Peyer's patch (tissue), 4 donors: ENCODE results near the gene VPREB1. TPM values are rescaled to one million over a fixed set of nuclear protein-coding genes. Genes with fewer than 3 reads are reported as not detected.
"Not testable (repeated sequence)": the region's sequence is repeated elsewhere in the genome, so short reads cannot be mapped to it uniquely, and the experiment has no call there.

ENCODE experiments used
- DNase-seq, 3 donors: peaks; one replicate each; pipeline ENCODE4 v3.0.0-alpha.2; 2017 to 2019
- H3K27ac ChIP-seq, 4 donors: fragments of 200-600 bp; sonication (generic); one replicate each; pipeline ENCODE4 v1.5.1; 2016 to 2019
- H3K27me3 ChIP-seq, 2 donors: fragments of 200-600 bp; sonication (generic); one replicate each; pipeline ENCODE4 v1.5.1; 2019
- H3K36me3 ChIP-seq, 3 donors: fragments of 200-600 bp; sonication (generic); one replicate each; pipeline ENCODE4 v1.5.1; 2016 to 2019
- H3K4me1 ChIP-seq, 4 donors: fragments of 200-600 bp; sonication (generic); one replicate each; pipeline ENCODE4 v1.5.1; 2016 to 2019
- H3K4me3 ChIP-seq, 4 donors: fragments of 200-600 bp; sonication (generic); 1 replicate in 3 of 4; 2 replicates in 1 of 4; pipeline ENCODE4 v1.5.1; 2016 to 2019; ENCODE audit warnings: mild to moderate bottlenecking in 1 of 4
- H3K9me3 ChIP-seq, 4 donors: fragments of 200-600 bp; sonication (generic); one replicate each; pipeline ENCODE4 v1.5.1; 2016 to 2019; ENCODE audit warnings: mild to moderate bottlenecking in 1 of 4
- total RNA-seq, 4 donors: library from RNA; depleted of rRNA; stranded (reverse); fragments of >200 nt; gene quantifications; one replicate each; pipeline ENCODE4 v1.1.0, GENCODE V29; 2016

VPREB1 gene
- total RNA-seq, 4 donors from 2014 or later = not detected

GRCh38 chr22:22270036-22270676 is 25.6 kb downstream of the VPREB1 start:
- H3K36me3 ChIP-seq, H3K9me3 ChIP-seq, DNase-seq, H3K4me3 ChIP-seq, H3K27me3 ChIP-seq, H3K27ac ChIP-seq, H3K4me1 ChIP-seq: not testable (repeated sequence)

DNA sequence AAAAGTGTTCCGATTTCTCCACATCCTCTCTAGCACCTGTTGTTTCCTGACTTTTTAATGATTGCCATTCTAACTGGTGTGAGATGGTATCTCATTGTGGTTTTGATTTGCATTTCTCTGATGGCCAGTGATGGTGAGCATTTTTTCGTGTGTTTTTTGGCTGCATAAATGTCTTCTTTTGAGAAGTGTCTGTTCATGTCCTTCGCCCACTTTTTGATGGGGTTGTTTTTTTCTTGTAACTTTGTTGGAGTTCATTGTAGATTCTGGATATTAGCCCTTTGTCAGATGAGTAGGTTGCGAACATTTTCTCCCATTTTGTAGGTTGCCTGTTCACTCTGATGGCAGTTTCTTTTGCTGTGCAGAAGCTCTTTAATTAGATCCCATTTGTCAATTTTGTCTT is 32.8 kb downstream of the VPREB1 start:
- not testable (repeated sequence) for H3K36me3 ChIP-seq, H3K4me1 ChIP-seq, H3K4me3 ChIP-seq, DNase-seq, H3K9me3 ChIP-seq, H3K27ac ChIP-seq, H3K27me3 ChIP-seq

DNA sequence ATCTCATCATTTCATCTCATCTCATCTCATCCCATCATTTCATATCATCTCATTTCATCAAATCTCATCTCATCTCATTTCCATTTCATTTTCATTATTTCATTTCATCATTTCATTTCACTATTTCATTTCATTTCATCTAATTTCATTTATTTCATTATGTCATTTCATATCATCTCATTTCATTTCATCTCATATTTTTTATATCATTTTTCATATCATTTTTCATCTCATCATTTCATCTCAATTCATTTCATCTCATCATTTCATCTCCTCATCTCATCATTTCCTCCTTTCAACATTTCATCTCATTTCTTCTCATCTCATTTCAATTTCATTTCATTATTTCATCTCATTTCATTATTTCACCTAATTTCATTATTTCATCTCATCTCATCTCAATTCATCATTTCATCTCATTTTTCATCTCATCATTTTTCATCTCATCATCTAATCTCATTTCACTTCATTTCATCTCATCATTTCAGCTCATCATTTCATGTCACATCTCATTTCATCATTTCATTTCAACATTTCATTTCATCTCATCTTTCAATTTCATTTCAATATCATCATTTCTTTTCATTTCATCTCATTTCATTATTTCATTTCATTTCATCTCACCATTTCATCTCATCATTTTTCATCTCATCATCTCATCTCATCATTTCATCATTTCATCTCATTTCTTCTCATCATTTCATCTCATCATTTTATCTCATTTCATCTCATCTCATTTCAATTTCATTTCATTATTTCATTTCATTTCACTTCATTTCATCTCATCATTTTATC is 40.6 kb downstream of the VPREB1 start:
- not testable (repeated sequence) for H3K27me3 ChIP-seq, H3K9me3 ChIP-seq, DNase-seq, H3K27ac ChIP-seq, H3K36me3 ChIP-seq, H3K4me3 ChIP-seq, H3K4me1 ChIP-seq

DNA sequence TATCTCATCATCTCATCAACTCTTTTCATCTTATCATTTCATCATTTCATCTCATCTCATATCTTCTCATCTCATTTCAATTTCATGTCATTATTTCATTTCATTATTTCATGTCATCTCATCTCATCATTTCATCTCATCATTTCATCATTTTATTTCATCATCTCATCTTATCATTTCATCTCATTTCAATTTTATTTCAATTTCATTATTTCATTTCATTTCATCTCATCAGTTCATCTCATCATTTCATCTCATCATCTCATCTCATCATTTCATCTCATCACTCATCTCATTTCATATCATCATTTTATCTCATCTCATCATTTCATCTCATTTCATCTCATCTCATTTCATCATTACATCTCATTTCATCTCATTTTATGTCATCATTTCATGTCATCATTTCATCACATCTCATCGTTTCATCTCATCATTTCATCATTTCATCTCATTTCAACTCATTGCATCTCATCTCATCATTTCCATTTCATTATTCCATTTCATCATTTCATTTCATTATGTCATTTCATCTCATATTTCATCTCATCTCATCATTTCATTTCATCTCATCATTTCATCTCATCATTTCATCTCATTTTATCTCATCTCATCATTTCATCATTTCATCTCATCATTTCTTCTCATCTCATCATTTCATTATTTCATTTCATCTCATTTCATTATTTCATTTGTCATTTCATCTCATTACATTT is 42.0 kb downstream of the VPREB1 start:
- H3K36me3 ChIP-seq, DNase-seq, H3K4me1 ChIP-seq, H3K27ac ChIP-seq, H3K9me3 ChIP-seq, H3K4me3 ChIP-seq, H3K27me3 ChIP-seq: not testable (repeated sequence)

GRCh38 chr22:22287106-22287626 is 42.6 kb downstream of the VPREB1 start:
- not testable (repeated sequence) for H3K9me3 ChIP-seq, H3K36me3 ChIP-seq

DNA sequence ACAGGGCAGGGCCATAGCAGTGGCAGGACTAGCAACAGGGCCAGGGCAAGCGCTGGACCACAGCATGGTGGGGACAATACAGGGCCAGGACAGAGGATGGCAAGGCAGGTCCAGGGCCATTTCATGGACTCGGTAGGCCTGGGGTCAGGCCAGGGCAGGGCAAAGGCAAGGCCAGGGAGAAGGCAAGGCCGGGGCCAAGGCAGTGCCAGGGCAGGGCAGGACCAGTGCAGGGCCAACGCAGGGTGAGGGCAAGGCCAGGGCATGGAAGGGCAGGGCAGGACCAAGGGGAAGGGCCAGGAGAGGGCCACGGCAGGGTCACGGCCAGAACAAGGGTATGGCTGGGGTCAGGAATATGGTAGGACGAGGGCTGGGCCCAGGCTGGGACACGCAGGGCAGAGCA is 45.1 kb downstream of the VPREB1 start:
- not testable (repeated sequence) for DNase-seq, H3K27me3 ChIP-seq, H3K4me3 ChIP-seq, H3K36me3 ChIP-seq, H3K9me3 ChIP-seq, H3K4me1 ChIP-seq, H3K27ac ChIP-seq

More at GRCh38 chr22:22287106-22287626, 42.6 kb downstream of the VPREB1 start:
- not testable (repeated sequence) for H3K4me3 ChIP-seq, DNase-seq, H3K4me1 ChIP-seq, H3K27me3 ChIP-seq, H3K27ac ChIP-seq

GRCh38 chr22:22291129-22291806 is 46.7 kb downstream of the VPREB1 start:
- not testable (repeated sequence) for H3K27ac ChIP-seq, H3K36me3 ChIP-seq, DNase-seq, H3K27me3 ChIP-seq, H3K4me1 ChIP-seq, H3K4me3 ChIP-seq, H3K9me3 ChIP-seq

DNA sequence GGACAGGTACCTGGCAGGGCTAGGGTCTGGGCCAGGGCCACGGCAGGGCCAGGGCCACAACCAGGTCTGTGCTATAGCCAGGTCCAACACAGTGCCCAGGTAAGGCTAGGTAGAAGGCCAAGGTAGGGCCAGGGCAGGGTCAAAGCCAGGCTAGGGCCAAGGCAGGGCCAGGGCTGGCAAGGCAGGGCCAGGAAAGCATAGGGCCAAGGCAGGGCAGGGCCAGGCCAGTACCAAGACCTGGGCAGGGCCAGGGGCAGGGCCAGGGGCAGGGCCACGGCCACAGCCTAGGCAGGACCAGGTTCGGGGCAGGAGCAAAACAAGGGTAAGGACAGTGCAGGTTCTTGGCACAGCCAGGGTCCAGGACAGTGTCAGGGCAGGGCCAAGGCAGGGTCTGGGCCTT is 48.1 kb downstream of the VPREB1 start:
- not testable (repeated sequence) for H3K27me3 ChIP-seq, H3K36me3 ChIP-seq, H3K9me3 ChIP-seq, DNase-seq, H3K27ac ChIP-seq, H3K4me3 ChIP-seq, H3K4me1 ChIP-seq

DNA sequence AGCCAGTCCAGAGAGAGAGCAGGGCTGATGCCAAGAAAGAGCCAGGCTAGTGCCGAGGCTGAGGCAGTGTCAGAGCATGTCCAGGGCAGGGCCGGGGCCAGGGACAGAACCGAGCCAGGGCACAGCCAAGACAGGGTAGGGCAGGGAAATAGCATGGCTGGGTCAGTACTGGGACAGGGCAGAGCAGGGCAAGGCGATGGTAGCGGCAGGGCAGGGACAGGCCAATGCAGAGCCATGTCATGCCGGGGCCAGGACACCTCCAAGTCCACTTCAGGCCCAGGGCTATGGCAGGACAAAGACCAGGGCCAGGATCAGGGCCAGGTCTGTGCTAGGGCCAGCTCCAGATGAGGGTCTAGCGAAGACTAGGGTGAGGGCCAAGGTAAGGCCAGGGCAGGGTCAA is 48.9 kb downstream of the VPREB1 start:
- not testable (repeated sequence) for DNase-seq, H3K4me3 ChIP-seq, H3K4me1 ChIP-seq, H3K27ac ChIP-seq, H3K36me3 ChIP-seq, H3K9me3 ChIP-seq, H3K27me3 ChIP-seq

- DNase-seq, H3K27me3 ChIP-seq, H3K4me1 ChIP-seq, H3K36me3 ChIP-seq, H3K9me3 ChIP-seq, H3K27ac ChIP-seq, H3K4me3 ChIP-seq: not testable (repeated sequence)
These were observed 50.1 kb downstream of the VPREB1 start for GRCh38 chr22:22294641-22295040.
